ENCODE measurements around the gene CDH5.

GRCh38 chr16:66355526-66355925, 11.0 kb upstream of the CDH5 start:
- TF ChIP-seq POLR2A (IDR thresholded peaks at IDR 0.05) (no peak), CTCF (IDR thresholded peaks at IDR 0.05) (no peak)
